HUES64 (cell line): Measurements from ENCODE around the gene C1R.
"Not testable (repeated sequence)": the region's sequence is repeated elsewhere in the genome, so short reads cannot be mapped to it uniquely, and the experiment has no call there.

Experiments
- H3K27ac ChIP-seq: 2 replicates; pipeline ENCODE4 v1.7.0; 2013; ENCODE audit warnings: low read depth, low read length, inconsistent platforms
- H3K27me3 ChIP-seq: 2 replicates; pipeline ENCODE4 v1.6.1; 2013; ENCODE audit warnings: mild to moderate bottlenecking, low read length; ENCODE audit not compliant: insufficient read depth
- H3K36me3 ChIP-seq: 2 replicates; pipeline ENCODE4 v1.6.1; 2013; ENCODE audit warnings: mild to moderate bottlenecking, low read length; ENCODE audit not compliant: insufficient read depth
- H3K4me1 ChIP-seq: 2 replicates; pipeline ENCODE4 v1.6.1; 2013; ENCODE audit warnings: mild to moderate bottlenecking, low read length, moderate library complexity; ENCODE audit not compliant: insufficient read depth
- H3K4me3 ChIP-seq: 2 replicates; pipeline ENCODE4 v1.5.1; 2013; ENCODE audit warnings: mild to moderate bottlenecking, low read length, moderate library complexity
- H3K9ac ChIP-seq: 2 replicates; pipeline ENCODE4 v1.6.1; 2013; ENCODE audit warnings: mild to moderate bottlenecking, low read depth, low read length
- H3K9me3 ChIP-seq: 2 replicates; pipeline ENCODE4 v1.6.1; 2013; ENCODE audit warnings: low read depth, low read length; ENCODE audit not compliant: insufficient read depth
- WGBS: fragments of 150-250, 120-280 bp; methylation state at CpG from one replicate; pipeline ENCODE4 v1.1.7; 2013; ENCODE audit warnings: missing lambda C conversion rate; 5-methylcytosine and 5-hydroxymethylcytosine counted together

Gene C1R

DNA sequence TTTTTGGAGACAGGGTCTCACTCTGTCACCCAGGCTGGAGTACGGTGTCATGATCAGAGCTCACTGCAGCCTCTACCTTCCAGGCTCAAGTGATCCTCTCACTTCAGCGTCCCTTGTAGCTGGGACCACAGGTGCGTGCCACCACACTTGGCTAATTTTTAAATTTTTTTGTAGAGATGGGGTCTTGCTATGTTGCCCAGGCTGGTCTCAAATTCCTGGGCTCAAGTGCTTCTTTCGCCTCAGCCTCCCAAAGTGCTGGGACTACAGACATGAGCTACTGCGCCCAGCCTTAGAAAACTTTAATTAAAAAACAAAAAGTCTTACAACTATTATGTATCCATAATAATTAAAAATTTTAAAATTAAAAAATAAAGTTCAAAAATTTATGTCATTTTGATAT is 14.9 kb upstream of the C1R start:
- H3K27ac ChIP-seq, H3K4me3 ChIP-seq, H3K9me3 ChIP-seq, H3K36me3 ChIP-seq, H3K9ac ChIP-seq, H3K27me3 ChIP-seq, H3K4me1 ChIP-seq: not testable (repeated sequence)
- WGBS, result 99% methylated on average over 5 of the region's 5 CpGs

DNA sequence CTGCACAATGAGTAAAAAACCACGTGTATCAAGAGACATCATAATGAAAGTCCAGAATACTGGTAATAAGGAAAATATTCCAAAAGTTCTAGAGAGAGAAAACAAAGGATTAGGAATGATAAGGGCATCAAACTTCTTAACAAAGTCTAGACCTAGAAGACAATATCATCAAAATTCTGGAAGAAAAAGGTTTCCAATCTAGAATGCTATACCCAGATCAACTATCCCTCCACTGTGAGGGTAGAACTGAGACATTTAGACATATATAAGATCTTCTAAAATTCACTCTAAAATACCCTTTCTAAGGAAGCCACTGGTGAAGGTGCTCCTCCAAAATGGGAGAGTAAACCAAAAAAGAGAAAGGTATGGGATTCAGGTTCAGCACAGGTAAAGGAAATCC is 13.8 kb upstream of the C1R start:
- Histone ChIP-seq H3K4me3 (no peak overlapping the region), H3K27ac (no peak overlapping the region), H3K36me3 (peaks cover 7% of the 10 kb centered on the region), H3K27me3 (no peaks in the 10 kb centered on the region), H3K9me3 (peaks cover 7% of the 10 kb centered on the region; the same call in 1 of the 2 replicates), H3K9ac (no peak overlapping the region), H3K4me1 (0 out of 2 replicates have a peak, but pooled peaks cover 3% of the 10 kb centered on the region)
- 100% methylated on average over 1 of the region's 1 CpG for WGBS

DNA sequence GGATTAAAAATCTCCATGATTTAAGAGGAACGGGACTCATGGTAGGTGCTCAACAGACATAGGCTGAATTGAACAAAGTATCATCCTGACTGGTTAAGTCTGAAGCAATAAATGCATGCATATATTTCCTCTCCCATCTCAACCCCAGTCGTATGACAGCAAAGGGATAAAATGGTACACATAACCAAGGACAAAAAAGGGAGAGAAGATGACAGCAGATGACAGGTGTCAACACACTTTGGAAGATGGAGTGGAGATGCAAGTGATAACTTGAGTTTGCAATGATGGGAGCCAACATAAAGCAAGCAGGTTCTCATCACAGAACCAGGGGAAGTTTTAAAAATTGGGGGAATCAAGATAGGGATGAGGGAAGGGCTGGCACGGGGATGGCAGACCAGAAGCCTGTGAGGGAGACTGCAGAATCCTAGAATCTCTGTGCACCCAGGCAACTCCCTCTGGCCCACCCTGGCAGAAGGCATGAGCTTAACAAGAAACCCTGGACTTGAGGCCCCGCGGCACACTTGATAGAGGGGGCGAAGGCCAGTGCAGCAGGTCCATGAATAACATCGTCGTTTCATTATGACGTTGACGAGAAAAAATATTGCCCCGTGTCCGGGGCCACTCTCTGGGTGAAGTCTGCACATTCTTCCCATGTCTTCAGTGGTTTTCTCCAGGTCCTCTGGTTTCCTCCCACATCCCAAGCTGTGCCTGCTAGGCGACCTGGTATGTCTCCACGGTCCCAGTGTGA is 11.8 kb upstream of the C1R start:
- no peak overlapping the region for H3K4me3 ChIP-seq
- peaks cover 18% of the 10 kb centered on the region for H3K36me3 ChIP-seq
- peaks cover 7% of the 10 kb centered on the region; the same call in 1 of the 2 replicates for H3K9me3 ChIP-seq
- no peak overlapping the region for H3K9ac ChIP-seq
- no peaks in the 10 kb centered on the region for H3K4me1 ChIP-seq
- H3K27me3 ChIP-seq, result no peaks in the 10 kb centered on the region
- WGBS, result 92% methylated on average over 14 of the region's 14 CpGs
- H3K27ac ChIP-seq, result no peak overlapping the region

DNA sequence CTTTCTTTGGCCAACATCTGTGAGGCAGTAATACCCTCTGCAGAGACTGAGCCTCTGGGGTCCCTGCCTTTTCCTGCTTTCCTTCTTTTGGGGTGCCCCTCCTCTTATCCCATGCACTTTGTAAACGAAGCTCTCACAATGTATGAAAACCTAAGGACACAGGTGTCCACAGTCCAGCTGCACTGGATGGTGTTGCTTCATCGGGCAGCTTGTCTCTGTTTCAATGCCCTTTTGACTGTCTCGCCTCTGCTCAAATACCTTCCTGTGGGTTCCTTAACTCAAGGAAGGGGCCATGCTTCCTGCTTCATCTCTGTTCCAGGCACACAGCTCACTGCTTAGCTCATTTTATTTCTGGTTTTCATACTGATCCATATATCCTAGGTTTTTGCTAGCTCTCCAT is 10.3 kb upstream of the C1R start:
- Histone ChIP-seq H3K27me3 (no peaks in the 10 kb centered on the region), H3K9ac (no peak overlapping the region), H3K4me1 (no peaks in the 10 kb centered on the region), H3K9me3 (peaks cover 7% of the 10 kb centered on the region; the same call in 1 of the 2 replicates), H3K4me3 (no peak overlapping the region), H3K27ac (no peak overlapping the region), H3K36me3 (peaks cover 21% of the 10 kb centered on the region)
- 88% methylated on average over 3 of the region's 3 CpGs for WGBS

- Histone ChIP-seq H3K9ac (no peak overlapping the region), H3K9me3 (peaks cover 7% of the 10 kb centered on the region; the same call in 1 of the 2 replicates), H3K4me3 (no peak overlapping the region), H3K4me1 (no peaks in the 10 kb centered on the region), H3K27ac (no peak overlapping the region), H3K27me3 (no peaks in the 10 kb centered on the region), H3K36me3 (peaks cover 21% of the 10 kb centered on the region)
- 92% methylated on average over 10 of the region's 10 CpGs for WGBS
These were observed 9.5 kb upstream of the C1R start for GRCh38 chr12:7101694-7102131.

- peaks cover 4% of the 10 kb centered on the region; the same call in 1 of the 2 replicates for H3K9me3 ChIP-seq
- H3K9ac ChIP-seq, result no peak overlapping the region
- no peak overlapping the region for H3K27ac ChIP-seq
- 93% methylated on average over 4 of the region's 4 CpGs for WGBS
- H3K4me3 ChIP-seq, result no peak overlapping the region
- H3K4me1 ChIP-seq, result no peaks in the 10 kb centered on the region
- H3K36me3 ChIP-seq, result peaks cover 21% of the 10 kb centered on the region
- H3K27me3 ChIP-seq, result no peaks in the 10 kb centered on the region
These were observed 8.9 kb upstream of the C1R start for GRCh38 chr12:7101047-7101693.

GRCh38 chr12:7100239-7100638 is 8.0 kb upstream of the C1R start:
- Histone ChIP-seq H3K9me3 (no peaks in the 10 kb centered on the region), H3K27me3 (no peaks in the 10 kb centered on the region), H3K36me3 (peaks cover 21% of the 10 kb centered on the region), H3K27ac (no peak overlapping the region), H3K4me3 (no peak overlapping the region), H3K9ac (no peak overlapping the region), H3K4me1 (no peaks in the 10 kb centered on the region)
- WGBS, result 100% methylated on average over 3 of the region's 4 CpGs

DNA sequence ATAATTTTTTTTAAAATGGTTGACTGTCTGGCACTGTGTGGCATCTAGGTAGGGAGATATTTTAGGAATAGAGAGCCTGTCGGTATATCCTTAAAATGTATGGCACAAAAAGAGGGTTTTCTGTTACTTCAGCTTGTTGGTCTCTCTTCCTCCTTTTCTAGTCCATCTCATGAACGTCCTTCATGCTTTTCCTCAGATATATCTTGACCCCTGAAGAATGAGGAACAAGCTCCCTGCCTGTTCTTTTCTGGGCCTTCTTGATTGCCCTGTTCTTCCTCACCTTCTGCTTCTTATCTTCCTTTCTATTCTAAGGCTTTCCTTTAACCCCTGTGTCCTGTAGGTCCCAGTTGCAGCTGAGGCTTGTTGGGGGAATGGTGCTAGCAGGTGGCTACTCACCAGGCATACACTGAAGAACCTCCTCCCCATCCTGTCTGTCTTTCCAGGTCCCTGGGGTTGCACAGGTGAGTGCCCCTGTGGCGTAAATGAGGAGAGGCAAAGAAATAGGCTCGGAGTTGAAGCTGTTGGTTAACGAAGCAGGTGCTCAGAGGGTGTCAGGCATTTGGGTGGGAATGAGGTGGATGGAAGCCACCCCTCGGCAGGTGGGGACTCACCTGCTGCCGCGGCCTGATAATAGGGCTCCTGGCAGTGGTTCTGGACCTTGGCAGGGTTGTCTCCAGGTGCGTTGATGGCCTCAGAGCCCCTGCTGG is 7.2 kb upstream of the C1R start:
- H3K9me3 ChIP-seq, result no peaks in the 10 kb centered on the region
- H3K4me3 ChIP-seq, result no peak overlapping the region
- no peaks in the 10 kb centered on the region for H3K27me3 ChIP-seq
- H3K9ac ChIP-seq, result no peak overlapping the region
- WGBS, result 90% methylated on average over 9 of the region's 9 CpGs
- peaks cover 21% of the 10 kb centered on the region for H3K36me3 ChIP-seq
- H3K27ac ChIP-seq, result no peak overlapping the region
- H3K4me1 ChIP-seq, result no peaks in the 10 kb centered on the region

DNA sequence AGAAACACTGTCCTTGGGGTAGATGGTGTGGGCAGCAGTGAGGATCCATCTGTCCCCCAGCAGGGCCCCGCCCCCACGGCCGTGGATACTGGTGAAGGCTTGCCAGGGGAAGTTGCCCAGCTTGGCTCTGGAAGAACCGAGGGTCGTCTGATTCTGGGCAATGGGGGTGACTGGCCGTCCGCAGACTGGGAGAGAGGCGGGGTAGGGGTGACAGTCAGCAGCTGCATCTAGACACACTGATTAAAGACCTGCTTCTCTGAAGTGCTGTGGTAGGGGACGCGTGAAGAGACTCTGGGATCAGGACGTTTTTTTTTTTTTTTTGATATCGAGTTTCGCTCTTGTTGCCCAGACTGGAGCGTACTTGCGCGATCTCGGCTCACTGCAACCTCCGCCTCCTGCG is 4.7 kb upstream of the C1R start:
- Histone ChIP-seq H3K9ac (no peak overlapping the region), H3K27ac (no peak overlapping the region), H3K27me3 (no peaks in the 10 kb centered on the region), H3K4me3 (no peak overlapping the region), H3K4me1 (no peaks in the 10 kb centered on the region; the same call in 1 of the 2 replicates), H3K9me3 (no peaks in the 10 kb centered on the region), H3K36me3 (peaks cover 15% of the 10 kb centered on the region)
- 92% methylated on average over 19 of the region's 19 CpGs for WGBS

- Histone ChIP-seq H3K27ac (no peak overlapping the region), H3K9me3 (no peaks in the 10 kb centered on the region), H3K4me3 (no peak overlapping the region), H3K36me3 (peaks cover 15% of the 10 kb centered on the region), H3K4me1 (no peaks in the 10 kb centered on the region; the same call in 1 of the 2 replicates), H3K27me3 (no peaks in the 10 kb centered on the region), H3K9ac (no peak overlapping the region)
- WGBS, result 91% methylated on average over 25 of the region's 26 CpGs
These were observed 4.0 kb upstream of the C1R start for GRCh38 chr12:7096006-7096932.
